ENCODE measurements around the gene ICE1.
"Not testable (repeated sequence)": the region's sequence is repeated elsewhere in the genome, so short reads cannot be mapped to it uniquely, and the experiment has no call there.

Gene ICE1

DNA sequence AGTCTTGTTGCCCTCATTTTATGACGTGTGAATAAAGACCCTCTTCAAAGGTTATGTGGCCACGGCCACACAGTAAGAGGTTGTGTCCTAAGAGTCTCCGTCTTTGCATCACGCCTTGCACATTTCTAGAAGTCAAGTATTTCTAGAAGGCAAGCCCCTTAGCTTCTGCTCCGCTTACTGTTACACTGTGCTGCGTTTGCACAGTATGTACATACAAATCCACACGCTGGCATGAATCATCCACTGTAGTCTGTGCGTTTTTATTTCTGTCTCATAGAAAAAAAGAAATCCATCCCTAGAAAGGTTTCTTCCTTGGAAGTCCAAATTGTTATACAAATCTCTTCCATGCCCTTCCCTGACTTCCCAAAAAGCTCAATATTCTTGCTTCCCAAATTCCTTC, 21.4 kb upstream of the ICE1 start:
- no peak for DNase-seq

DNA sequence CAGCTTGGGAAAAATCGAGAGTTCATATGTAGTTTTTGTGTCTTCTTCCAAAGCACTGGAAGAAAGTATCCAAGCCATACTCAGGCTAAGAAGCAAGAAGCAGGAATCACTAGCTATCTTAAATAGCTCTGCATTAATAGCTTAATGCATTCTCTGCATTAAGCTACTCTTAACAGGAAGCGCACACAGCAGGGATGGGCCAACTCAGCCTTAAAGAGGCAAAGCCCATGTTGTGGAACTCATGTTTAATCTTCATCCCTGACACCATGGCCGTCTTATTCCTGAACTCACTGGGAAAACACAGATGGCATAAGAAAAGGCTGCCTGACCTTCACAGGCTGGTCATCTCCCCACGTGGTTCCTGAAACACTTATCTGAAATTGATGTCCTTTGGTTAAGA, 18.7 kb upstream of the ICE1 start:
- DNase-seq = no peak

DNA sequence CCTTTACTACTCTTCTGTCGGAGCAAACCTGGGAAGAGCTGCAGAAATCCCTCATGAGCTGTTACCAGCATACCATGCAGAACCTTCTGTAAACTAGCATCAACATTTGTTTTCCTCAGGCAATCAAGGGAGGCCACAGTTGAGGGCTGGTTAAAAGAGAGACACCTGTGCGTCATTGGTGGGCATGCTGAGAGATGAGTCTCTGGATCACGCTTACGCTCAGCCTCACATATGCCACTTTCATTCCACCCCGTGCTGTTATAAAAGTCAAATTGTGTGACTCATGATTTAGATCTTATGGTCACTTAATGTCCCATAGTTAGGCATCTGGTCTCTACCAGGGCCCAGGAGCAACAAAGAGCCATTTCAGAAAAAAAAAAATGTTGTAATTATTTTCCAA, 18.1 kb upstream of the ICE1 start:
- DNase-seq = no peak

DNA sequence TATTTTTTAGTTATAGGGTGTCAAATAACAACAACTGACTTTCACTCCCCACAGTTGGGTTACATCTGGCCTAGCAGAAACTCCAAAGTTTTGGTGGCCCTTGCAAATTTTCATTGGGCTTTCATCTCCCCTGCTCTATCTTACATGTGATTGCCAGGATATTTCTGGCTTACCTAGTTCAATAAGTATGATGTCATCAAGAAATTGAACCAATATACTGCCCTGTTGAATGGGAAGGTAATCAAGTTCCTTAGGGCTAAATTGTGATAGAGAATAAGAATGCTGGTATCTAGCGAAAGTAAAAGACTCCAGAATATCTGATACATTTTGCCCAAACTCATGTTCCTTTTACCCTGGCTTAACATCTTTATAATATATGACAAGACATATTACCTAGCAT, 17.0 kb upstream of the ICE1 start:
- no peak for DNase-seq

DNA sequence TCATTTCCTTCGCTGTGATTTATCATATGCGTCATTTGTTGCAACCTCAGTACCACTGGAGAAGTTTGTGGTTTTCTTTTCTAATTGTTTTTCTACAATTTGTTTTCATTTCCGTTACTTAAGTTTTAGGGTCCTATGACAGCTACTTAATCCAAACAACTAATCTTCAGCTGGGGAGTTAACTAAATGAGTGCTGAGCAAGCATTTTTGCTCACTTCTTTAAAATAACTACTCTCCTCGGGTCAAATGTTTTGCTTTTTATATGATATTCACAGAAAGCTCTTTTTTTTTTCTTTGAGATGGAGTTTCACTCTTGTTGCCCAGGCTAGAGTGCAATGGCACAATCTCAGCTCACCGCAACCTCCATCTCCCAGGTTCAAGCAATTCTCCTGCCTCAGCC, 14.6 kb upstream of the ICE1 start:
- no peak for DNase-seq

DNA sequence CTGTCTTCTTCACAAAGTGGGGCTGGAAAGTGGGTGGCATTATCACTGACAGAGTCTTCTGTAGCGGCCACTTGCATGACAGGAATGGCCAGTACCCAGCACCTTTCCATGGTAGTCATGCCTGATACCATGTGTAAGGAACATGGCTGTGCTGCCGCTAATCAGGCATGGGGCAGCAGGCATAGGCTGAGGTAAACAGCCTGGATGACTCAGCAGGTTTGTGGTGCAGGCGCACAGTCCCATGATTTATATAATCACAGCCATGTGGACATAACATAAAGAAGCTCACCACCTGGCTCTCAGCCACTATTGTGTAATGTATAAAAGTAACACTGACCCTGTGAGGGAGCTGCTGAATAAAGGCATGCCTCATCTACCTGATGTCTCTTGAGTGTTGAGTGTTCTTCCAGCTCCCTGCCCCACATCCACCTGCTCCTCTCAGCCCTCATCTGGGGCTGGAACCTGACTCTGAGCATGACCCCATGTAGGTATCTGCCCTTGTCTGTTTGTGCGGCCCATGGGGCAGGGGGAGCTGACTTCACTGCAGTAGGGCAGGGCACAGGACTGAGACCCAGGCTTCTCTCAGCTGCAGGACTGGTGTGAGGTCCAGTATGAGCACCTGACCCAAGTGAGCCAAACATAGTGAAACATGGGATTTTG, 13.2 kb upstream of the ICE1 start:
- DNase-seq = peak; percentile 19

DNA sequence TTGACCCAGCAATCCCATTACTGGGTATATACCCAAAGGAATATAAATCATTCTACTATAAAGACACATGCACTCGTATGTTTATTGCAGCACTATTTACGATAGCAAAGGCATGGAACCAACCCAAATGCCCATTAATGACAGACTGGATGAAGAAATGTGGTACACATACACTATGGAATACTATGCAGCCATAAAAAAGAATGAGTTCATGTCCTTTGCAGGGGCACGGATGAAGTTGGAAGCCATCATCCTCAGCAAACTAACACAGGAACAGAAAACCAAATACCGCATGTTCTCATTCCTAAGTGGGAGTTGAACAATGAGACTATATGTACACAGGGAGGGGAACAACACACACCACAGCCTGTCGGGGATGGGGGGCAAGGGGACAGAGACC, 8.6 kb upstream of the ICE1 start:
- DNase-seq = not testable (repeated sequence)

DNA sequence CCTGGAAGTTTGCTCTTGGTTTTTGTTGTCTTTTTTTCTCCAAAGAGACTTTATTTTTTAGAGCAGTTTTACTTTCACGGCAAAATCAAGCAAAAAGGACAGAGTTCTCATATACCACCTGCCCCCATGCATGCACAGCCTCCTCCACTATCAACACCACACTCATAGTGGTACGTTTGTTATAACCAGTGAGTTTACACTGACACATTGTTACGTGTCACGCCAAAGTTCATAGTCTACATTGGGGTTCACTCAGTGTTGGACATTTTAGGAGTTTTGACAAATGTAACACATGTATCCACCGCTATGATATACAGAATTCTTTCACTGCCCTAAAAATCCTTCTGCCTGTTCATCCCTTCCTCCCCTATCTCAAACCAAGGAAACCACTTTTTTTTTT, 7.5 kb upstream of the ICE1 start:
- DNase-seq = no peak

DNA sequence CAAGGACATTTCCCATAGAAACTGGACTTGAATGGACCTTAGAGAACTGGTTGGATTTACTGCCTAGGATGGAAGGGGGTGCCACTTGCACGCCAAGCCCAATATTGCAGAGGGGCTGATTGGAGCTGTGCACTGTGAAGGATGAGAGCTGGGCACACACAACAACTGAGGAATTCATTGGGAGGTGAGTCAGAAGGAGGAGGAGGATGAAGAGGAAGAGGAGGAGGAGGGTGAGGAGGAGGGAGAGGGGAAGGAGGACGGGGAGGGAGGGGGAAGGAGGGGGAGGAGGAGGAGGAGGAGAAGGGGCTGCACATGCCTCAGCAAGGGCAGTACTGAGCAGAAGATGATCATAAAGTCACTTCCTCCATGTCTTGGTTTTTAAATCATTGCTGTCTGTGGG, 5.7 kb upstream of the ICE1 start:
- DNase-seq = peak; percentile 20

DNA sequence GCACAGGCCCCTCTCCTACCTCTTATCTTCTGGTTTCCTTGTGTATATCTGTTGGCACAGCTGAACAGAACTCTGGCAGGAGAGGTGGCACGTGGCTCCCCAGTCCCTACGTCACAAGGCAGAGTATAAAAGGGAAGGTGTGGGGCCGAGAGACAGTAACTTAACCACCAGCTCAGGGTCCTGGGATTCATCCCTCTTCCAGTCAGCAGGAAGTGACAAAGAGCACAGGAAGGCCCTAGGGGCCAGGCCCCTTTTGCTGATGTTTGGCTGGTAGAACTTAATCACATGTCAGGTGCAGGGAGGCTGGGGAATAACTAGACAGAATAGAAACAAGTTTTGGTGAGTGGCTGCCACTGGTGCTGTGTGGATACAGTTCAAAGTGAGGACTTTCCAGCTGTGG, 4.5 kb upstream of the ICE1 start:
- no peak for DNase-seq

DNA sequence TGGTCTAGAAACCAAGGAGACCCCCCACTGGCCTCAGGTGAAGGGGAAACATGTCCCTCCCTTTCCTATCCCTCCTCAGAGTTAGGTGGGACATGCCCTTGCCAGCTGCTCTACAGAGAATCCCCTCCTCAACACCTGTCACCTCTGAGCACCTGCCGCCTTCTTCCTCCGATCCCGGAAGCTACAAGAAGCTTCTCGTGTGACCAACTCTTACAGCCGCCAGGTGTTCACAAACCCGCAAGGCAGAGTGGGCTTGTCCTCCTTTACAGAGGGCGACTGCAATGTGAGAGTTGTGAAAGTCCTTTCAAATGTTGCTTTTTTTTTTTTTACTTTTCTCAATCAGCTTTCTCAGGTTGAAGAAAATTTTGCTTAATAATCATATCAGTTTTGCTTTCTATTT, 3.7 kb upstream of the ICE1 start:
- no peak for DNase-seq

DNA sequence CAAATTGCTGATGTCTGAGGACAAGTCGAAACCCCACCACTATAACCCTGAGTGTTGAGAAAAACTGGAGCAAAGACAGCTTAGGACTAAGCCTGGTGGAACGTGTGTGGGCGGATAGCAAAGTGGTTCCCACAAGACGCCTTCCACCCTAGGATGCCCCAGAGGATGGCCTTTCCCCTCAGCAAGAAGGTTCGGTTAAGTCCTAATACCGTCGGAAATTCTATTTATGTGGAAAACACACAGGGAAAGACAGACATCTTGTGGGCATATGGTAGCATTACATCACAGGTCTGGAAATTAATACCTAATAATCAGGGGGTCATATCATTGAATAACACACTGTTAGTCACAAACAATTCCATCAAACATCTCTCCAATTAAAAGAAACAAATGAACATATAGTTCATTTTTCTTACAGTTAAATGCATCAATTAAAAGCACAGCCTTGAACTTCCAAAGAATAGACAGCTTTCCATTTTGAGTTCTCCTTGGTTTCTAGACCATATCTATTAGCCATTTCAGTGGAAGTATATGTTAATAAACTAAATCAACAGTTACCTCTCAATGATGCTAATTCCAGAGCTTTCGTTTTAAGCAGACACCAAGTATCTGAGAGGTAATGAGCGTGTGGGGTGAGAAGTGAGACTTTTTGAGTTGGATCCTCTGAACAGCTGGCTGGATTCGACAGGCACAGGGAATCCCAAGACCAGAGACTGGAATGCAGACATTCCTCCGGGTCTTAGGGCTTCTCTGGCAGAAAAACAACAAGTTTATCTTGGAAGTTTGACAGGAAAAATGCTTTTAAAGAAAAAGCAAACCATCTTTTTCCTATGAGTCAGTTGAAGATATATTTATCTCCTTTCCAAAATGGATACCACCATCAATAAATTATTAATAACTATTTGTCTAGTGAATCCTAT, 2.9 kb upstream of the ICE1 start:
- DNase-seq = peak; percentile 62

DNA sequence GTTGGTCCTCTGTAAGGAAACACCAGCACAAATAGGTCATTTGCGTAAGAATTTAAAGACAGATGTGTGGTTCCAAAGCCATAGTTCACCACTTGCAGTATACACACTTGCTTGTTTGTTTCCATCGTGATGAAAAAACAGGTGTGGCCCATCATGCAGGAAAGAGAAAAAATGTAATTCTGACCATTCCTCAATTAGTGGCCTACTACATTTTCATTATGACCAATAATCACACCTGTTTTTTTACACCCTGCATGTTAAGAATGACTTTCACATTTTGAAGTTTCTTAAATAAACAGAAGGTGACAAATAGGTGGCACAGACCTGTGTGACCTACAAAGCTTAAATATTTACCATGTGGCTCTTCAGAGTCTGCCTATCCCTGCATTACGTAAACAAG, 2.2 kb upstream of the ICE1 start:
- no peak for DNase-seq

DNA sequence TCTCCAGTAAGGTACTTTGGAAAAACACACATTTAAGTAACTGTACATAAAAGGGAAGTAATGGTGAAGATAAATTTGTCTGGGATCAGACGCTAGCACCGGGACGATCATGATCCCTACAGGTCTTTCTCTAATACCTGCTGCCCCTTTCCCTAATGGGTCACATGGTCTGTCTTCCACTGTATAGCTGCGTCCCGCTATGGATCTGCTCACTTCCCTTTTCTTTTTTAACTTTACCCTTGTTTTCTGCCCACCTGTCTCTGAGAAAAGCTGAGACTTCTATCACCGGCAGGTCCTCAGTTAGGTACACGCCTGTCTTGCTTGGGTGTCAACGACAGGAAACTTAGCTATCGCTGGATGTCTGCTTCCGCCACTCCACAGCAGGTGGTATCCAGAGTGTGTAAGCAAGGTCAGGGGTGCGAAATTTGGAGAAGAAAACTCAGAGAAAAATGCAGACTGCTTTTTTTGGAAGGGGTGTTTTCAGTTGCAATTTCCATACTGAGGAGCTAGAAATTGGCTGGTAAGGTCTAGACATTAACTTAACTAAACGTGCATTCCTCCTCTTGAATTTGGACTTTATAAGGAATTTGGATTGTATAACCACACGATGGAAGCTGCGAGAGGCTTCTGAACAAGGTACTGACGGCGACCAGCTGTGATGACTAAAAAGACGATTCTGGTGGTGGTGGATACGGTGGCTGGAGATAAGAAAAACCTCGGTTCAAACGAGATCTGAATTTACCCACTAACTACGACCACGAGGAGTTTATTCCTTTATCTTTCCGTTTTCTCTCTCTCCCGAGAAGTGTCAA, 1.1 kb upstream of the ICE1 start:
- no peak for DNase-seq

DNA sequence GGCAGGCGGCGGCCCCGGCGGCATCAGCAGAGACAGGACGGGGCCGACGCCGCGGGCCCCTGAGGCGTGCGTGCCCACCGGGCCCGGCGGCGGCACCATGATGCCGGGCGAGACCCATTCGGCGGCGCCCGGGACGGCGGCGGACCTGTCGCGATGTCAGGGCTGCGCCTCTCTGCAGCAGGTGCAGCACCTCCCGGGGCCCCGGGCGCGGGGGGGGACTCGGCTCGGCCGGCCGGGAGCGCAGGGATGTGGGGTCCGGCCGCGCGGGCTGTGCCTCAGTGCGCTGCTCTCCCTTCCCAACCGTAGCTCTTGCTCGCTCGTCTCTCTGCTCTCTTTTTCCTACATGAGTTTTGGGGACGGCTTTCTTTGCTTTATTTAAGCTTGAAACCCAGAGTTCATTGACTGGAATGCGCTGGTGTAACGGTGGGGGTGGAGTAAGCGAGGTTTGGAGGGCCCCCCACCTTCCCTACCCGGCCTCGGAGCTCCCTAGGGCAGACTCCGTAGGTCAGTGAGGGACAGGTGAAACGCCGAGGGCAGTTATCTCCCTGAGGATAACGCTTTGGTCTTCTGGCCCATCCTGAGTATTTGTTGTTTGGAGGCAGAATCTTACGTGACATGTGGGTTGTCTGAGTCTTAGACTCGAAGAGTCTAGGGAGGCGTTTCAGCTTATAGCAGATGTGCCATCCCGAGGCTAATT, 490 bp downstream of the ICE1 start:
- no peak for DNase-seq

DNA sequence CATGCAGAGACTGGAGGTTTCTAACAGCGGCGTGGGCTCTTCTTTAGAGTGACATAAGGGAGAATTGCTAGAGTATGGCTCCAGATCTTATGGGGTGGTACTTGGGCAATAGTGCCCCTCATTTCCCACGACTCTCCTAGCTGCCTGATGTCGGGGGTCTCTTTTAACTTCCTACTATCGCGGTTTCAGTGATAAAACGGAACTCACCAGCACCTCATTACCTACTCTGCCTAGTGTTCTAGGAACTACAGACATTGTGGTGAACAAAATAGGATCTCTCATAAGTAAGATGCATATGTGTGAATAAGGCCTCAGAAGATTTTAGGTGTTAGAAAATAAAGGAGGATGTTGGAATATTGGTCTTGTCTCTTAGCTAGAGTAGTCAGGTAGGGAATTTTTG, 1.1 kb downstream of the ICE1 start:
- no peak for DNase-seq

DNA sequence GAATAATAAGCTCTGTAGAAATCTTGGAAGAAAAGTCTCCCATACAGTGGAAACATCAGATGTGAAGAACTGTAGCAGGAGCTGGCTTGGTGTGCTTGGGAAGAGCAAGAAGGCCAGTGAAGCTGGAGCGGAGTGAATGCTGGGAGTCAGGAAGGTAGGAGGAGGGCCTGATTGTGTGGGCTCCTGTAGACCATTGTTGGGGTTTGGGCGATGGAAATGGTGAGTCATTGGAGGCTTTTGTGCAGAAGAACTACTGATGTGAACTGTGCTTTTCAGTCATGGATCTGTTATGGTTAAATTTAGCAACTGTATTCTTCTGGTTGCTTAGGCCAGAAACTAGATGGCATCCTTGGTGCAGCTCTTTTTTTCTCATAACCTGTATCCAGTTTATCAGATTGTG, 2.3 kb downstream of the ICE1 start:
- DNase-seq = no peak

DNA sequence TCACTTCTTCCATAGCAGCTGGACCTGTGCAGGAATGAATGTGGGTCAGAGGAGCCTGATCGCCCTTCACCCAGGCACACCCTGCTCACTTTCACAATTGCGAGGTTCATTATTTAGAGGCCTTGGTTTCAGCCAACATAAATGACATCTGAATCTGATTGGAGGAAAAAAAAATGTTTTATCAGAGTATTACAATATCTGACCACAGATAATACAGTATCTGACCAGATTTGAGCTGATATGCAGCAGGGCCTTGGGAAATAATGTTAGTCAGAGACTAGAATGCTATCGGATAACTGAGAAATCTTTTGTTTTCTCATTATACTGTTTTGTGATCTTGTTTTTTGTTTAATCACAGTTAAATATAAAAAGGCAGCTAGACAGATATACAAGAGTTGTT, 7.7 kb downstream of the ICE1 start:
- DNase-seq = no peak

DNA sequence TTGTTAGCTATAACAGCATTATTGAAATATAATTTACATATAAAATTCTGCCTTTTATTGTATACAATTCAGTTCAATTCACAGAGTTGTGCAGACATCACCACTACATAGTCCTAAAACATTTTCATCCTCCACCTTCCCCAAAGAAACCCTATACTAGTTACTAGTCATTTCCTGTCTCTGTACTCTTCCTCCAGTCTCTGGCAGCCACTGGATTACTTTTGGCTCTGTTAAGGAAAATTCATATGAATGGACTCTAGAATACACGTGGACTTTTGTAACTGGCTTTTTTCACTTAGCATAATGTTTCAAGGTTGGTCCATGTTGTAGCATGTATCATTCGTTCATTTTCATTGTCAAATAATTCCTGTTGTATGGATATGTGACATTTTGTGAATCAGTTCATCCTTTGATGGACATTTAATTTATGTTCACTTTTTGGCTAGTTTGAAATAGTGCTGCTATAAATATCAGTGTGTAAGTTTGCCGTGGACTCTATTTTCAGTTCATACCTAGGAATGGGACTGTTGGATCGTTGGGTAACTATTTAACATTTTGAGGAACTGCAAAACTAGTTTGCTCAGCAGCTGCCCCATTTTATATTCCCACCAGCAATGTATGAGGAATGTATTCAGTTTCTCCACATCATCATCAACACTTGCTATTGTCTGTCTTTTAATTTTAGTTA, 9.7 kb downstream of the ICE1 start:
- DNase-seq = peak; percentile 68

DNA sequence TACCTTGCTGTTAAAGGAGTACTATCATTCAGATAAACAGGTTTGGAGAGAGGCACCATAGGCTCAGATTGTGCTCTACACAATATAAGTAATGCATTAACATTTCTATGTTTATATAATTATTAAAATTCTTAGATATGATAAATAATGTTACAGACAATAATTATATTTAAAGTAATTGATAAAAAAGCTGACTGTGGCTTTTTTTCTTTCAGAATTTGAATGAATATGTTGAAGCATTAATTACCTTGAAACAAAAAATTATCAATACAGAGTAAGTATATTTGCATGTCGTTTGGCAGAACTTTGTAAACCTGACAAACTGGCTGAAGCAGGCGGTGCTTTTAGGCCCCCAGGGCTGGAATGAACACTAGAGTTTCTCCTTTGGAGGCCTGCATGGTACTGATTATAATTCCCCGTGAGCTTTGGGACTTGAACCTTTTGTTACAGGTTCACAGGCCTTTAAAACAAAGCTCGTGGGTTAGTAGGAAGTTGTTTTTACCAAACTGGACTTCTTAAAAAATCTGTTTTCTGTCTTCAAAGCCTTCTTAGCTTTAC, 13.8 kb downstream of the ICE1 start:
- DNase-seq = no peak

DNA sequence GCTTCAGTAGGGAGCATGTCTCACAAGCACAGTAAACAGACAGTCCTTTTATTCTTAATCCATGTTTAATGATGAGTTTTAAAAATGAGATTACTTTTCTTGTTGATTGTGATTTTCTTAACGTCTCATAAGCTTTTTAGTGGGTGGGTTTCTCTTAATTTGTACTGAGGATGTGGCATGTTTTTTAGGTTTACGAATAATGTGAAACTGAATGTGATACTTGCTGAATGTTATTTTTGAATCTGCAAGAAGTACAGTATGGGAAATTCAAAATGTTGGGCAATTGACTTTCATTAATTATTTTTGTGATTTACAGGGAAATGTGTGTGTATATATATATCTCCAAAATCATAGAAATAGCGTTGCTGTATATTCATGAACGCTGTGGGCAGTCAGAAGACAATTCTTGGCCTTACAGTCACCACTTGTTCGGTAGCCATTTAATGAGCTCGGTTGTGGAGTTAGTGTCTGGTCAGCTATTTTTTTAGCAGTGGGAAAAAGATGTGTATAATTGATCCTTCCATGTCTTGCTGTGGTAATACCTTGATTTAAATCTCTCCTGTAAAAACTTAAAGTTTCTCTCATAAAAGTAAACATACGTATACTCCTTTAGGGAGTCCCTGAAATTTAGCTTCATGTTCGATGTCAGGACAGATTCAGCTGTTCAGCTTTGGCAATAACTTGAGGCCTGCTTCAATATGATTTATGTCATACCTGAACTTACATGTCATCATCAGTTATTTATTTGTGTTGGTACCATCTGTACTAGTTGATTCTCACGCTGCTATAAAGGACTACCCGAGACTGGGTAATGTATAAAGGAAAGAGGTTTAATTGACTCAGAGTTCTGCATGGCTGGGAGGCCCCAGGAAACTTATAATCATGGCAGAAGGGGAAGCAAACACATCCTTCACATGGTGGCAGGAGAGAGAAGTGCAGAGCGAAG, 15.0 kb downstream of the ICE1 start:
- DNase-seq = no peak
